HepG2 (cell line): ENCODE data around the gene ZDHHC24. TPM values are rescaled to one million over a fixed set of nuclear protein-coding genes. Genes with fewer than 3 reads are reported as not detected.
A peak's percentile ranks its signal among the peaks of the same experiment; 100 is the strongest.

Source experiments
- AGO2 ChIP-seq: fragments of 200-400 bp; formaldehyde crosslinking; optimal IDR thresholded peaks from 2 replicates; pipeline ENCODE3; 2017; ENCODE audit warnings: mild to moderate bottlenecking, low read depth, low read length, moderate library complexity
- NFIC ChIP-seq: IDR thresholded peaks from 2 replicates; pipeline ENCODE4 v1.6.1; 2012; ENCODE audit warnings: mild to moderate bottlenecking, low read length, inconsistent platforms
- RXRB ChIP-seq: IDR thresholded peaks from 2 replicates; pipeline ENCODE4 v1.6.1; 2016; ENCODE audit warnings: borderline replicate concordance, missing genetic modification reagents, missing compliant biosample characterization
- ZFP82 ChIP-seq: sonication (generic); formaldehyde crosslinking; IDR thresholded peaks from 2 replicates; pipeline ENCODE4 v1.5.1; 2020; ENCODE audit warnings: mild to moderate bottlenecking, missing genetic modification reagents, borderline replicate concordance
- ZNF556 ChIP-seq: sonication (generic); formaldehyde crosslinking; IDR thresholded peaks from 2 replicates; pipeline ENCODE4 v1.4.0; 2020; ENCODE audit warnings: mild to moderate bottlenecking, missing genetic modification reagents, borderline replicate concordance
- ZNF737 ChIP-seq: sonication (generic); formaldehyde crosslinking; IDR thresholded peaks from 2 replicates; pipeline ENCODE4 v1.5.0; 2020; ENCODE audit warnings: missing genetic modification reagents, mild to moderate bottlenecking, borderline replicate concordance
- ZNF746 ChIP-seq: sonication (generic); formaldehyde crosslinking; IDR thresholded peaks from 2 replicates; pipeline ENCODE4 v1.8.0; 2022; ENCODE audit warnings: mild to moderate bottlenecking, missing genetic modification reagents
- ZNF761 ChIP-seq: sonication (generic); formaldehyde crosslinking; conservative IDR thresholded peaks from 2 replicates; pipeline ENCODE4 v1.4.0; 2020; ENCODE audit warnings: mild to moderate bottlenecking, missing genetic modification reagents
- ZNF776 ChIP-seq: sonication (generic); formaldehyde crosslinking; IDR thresholded peaks from 2 replicates; pipeline ENCODE4 v1.4.0; 2020; ENCODE audit warnings: mild to moderate bottlenecking, missing genetic modification reagents
- polyA plus RNA-seq, 8 experiments: library from polyadenylated mRNA; depleted of rRNA in 3 of 8; stranded (reverse) in 7 of 8; unstranded in 1 of 8; fragments of >200 nt; fragmentation: Illumina TruSeq in 4 of 8; extraction: Trizol in 4 of 8; gene quantifications; 2 replicates each; pipeline versions ENCODE4 v1.2.1 to v1.2.3, GENCODE V29; 2011 to 2016; ENCODE audit warnings: low read depth in 4 of 8, missing spikeins in 1 of 8, mixed read lengths in 1 of 8; ENCODE audit not compliant: insufficient read depth in 1 of 8
- total RNA-seq, 5 experiments: library from RNA; depleted of rRNA; stranded (reverse); fragments of >200 nt; fragmentation: Illumina TruSeq; extraction: Trizol; gene quantifications; 2 replicates each; pipeline ENCODE4 v1.2.3, GENCODE V29; 2016; ENCODE audit warnings: low read depth in 1 of 5
- TF ChIP-seq, protein P1 (sequence below): sonication (generic); formaldehyde crosslinking; IDR thresholded peaks from 2 replicates; pipeline ENCODE4 v1.4.0; 2020; ENCODE audit warnings: missing genetic modification reagents, mild to moderate bottlenecking, borderline replicate concordance
- TF ChIP-seq, protein P2 (sequence below): sonication (generic); formaldehyde crosslinking; IDR thresholded peaks from 2 replicates; pipeline ENCODE4 v1.4.0; 2020; ENCODE audit warnings: mild to moderate bottlenecking, missing genetic modification reagents
- TF ChIP-seq, protein P3 (sequence below): sonication (generic); formaldehyde crosslinking; IDR thresholded peaks from 2 replicates; pipeline ENCODE4 v1.4.0; 2020; ENCODE audit warnings: missing genetic modification reagents
- TF ChIP-seq, protein P4 (sequence below): sonication (generic); formaldehyde crosslinking; IDR thresholded peaks from 2 replicates; pipeline ENCODE4 v1.8.1; 2023; ENCODE audit warnings: mild to moderate bottlenecking, missing genetic modification reagents
- TF ChIP-seq, protein P5 (sequence below): sonication (generic); formaldehyde crosslinking; IDR thresholded peaks from 2 replicates; pipeline ENCODE4 v1.5.1; 2020; ENCODE audit warnings: mild to moderate bottlenecking, missing genetic modification reagents, borderline replicate concordance

The ZDHHC24 gene
- total and polyA plus RNA-seq, 2 of the 13 experiments (the other 11 are each of a cell fraction or from before 2014, with no cell fraction given), result 4.3 TPM

DNA sequence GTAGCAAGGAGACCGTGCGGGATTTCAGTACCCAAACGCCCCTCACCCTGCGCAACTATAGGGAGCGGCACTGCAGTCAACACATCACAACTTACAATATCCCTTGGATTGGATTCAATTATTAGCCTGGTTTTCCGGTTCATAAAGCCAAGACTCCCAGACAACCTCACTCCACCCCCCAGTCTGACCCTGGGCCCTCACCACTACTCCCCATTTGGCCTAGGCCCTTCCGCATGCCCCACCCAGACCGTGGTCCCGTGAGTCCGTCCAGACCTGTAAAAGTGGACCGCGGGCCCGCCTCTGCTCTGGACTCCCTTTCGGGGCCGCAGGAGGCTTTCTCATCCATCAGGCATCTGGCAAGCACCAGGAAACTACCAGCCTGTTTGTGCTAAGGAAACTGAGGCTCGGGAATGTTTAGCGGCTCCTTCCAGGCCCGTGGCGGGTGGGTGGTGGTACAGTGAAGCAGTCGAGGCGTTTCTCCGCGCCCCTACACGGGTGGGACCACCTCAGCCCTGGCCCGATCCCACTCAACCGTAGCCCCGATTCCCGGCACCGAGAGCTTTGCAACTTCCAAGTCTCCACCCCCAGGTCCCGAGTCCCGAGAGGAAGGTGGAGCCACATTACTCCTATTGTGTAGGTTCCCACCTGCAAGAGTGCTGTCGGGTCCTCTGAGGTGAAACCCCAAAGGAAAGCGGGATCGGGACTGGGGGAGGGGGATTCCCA lies 66.3 kb downstream of the ZDHHC24 start (continued):
- TF ChIP-seq, protein P1, sequence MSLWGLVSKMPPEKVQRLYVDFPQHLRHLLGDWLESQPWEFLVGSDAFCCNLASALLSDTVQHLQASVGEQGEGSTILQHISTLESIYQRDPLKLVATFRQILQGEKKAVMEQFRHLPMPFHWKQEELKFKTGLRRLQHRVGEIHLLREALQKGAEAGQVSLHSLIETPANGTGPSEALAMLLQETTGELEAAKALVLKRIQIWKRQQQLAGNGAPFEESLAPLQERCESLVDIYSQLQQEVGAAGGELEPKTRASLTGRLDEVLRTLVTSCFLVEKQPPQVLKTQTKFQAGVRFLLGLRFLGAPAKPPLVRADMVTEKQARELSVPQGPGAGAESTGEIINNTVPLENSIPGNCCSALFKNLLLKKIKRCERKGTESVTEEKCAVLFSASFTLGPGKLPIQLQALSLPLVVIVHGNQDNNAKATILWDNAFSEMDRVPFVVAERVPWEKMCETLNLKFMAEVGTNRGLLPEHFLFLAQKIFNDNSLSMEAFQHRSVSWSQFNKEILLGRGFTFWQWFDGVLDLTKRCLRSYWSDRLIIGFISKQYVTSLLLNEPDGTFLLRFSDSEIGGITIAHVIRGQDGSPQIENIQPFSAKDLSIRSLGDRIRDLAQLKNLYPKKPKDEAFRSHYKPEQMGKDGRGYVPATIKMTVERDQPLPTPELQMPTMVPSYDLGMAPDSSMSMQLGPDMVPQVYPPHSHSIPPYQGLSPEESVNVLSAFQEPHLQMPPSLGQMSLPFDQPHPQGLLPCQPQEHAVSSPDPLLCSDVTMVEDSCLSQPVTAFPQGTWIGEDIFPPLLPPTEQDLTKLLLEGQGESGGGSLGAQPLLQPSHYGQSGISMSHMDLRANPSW (CRISPR knock-in tag), result peak; percentile 57; the same call in 1 of the 2 replicates
- TF ChIP-seq, protein P2, sequence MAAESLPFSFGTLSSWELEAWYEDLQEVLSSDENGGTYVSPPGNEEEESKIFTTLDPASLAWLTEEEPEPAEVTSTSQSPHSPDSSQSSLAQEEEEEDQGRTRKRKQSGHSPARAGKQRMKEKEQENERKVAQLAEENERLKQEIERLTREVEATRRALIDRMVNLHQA (CRISPR knock-in tag), result no peak
- TF ChIP-seq ZNF746, result no peak
- TF ChIP-seq ZNF761 (CRISPR knock-in tag), result 0 out of 2 replicates have a peak, but pooled peaks have one; percentile 17
- peak; percentile 28; the same call in 1 of the 2 replicates for TF ChIP-seq ZFP82 (CRISPR knock-in tag)
- TF ChIP-seq ZNF556 (CRISPR knock-in tag), result peak; percentile 42
- TF ChIP-seq, protein P3, sequence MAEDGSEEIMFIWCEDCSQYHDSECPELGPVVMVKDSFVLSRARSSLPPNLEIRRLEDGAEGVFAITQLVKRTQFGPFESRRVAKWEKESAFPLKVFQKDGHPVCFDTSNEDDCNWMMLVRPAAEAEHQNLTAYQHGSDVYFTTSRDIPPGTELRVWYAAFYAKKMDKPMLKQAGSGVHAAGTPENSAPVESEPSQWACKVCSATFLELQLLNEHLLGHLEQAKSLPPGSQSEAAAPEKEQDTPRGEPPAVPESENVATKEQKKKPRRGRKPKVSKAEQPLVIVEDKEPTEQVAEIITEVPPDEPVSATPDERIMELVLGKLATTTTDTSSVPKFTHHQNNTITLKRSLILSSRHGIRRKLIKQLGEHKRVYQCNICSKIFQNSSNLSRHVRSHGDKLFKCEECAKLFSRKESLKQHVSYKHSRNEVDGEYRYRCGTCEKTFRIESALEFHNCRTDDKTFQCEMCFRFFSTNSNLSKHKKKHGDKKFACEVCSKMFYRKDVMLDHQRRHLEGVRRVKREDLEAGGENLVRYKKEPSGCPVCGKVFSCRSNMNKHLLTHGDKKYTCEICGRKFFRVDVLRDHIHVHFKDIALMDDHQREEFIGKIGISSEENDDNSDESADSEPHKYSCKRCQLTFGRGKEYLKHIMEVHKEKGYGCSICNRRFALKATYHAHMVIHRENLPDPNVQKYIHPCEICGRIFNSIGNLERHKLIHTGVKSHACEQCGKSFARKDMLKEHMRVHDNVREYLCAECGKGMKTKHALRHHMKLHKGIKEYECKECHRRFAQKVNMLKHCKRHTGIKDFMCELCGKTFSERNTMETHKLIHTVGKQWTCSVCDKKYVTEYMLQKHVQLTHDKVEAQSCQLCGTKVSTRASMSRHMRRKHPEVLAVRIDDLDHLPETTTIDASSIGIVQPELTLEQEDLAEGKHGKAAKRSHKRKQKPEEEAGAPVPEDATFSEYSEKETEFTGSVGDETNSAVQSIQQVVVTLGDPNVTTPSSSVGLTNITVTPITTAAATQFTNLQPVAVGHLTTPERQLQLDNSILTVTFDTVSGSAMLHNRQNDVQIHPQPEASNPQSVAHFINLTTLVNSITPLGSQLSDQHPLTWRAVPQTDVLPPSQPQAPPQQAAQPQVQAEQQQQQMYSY (CRISPR knock-in tag), result peak; percentile 56; the same call in 1 of the 2 replicates
- TF ChIP-seq, protein P4, sequence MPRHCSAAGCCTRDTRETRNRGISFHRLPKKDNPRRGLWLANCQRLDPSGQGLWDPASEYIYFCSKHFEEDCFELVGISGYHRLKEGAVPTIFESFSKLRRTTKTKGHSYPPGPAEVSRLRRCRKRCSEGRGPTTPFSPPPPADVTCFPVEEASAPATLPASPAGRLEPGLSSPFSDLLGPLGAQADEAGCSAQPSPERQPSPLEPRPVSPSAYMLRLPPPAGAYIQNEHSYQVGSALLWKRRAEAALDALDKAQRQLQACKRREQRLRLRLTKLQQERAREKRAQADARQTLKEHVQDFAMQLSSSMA (CRISPR knock-in tag), result 0 out of 2 replicates have a peak, but pooled peaks have one; percentile 34
- peak; percentile 23; the same call in 1 of the 2 replicates for TF ChIP-seq ZNF776 (CRISPR knock-in tag)
- TF ChIP-seq, protein P5, sequence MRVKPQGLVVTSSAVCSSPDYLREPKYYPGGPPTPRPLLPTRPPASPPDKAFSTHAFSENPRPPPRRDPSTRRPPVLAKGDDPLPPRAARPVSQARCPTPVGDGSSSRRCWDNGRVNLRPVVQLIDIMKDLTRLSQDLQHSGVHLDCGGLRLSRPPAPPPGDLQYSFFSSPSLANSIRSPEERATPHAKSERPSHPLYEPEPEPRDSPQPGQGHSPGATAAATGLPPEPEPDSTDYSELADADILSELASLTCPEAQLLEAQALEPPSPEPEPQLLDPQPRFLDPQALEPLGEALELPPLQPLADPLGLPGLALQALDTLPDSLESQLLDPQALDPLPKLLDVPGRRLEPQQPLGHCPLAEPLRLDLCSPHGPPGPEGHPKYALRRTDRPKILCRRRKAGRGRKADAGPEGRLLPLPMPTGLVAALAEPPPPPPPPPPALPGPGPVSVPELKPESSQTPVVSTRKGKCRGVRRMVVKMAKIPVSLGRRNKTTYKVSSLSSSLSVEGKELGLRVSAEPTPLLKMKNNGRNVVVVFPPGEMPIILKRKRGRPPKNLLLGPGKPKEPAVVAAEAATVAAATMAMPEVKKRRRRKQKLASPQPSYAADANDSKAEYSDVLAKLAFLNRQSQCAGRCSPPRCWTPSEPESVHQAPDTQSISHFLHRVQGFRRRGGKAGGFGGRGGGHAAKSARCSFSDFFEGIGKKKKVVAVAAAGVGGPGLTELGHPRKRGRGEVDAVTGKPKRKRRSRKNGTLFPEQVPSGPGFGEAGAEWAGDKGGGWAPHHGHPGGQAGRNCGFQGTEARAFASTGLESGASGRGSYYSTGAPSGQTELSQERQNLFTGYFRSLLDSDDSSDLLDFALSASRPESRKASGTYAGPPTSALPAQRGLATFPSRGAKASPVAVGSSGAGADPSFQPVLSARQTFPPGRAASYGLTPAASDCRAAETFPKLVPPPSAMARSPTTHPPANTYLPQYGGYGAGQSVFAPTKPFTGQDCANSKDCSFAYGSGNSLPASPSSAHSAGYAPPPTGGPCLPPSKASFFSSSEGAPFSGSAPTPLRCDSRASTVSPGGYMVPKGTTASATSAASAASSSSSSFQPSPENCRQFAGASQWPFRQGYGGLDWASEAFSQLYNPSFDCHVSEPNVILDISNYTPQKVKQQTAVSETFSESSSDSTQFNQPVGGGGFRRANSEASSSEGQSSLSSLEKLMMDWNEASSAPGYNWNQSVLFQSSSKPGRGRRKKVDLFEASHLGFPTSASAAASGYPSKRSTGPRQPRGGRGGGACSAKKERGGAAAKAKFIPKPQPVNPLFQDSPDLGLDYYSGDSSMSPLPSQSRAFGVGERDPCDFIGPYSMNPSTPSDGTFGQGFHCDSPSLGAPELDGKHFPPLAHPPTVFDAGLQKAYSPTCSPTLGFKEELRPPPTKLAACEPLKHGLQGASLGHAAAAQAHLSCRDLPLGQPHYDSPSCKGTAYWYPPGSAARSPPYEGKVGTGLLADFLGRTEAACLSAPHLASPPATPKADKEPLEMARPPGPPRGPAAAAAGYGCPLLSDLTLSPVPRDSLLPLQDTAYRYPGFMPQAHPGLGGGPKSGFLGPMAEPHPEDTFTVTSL (CRISPR knock-in tag), result no peak
- TF ChIP-seq ZNF737 (CRISPR knock-in tag), result 0 out of 2 replicates have a peak, but pooled peaks have one; percentile 15
- TF ChIP-seq AGO2, result peak; percentile 73
- 0 out of 2 replicates have a peak, but pooled peaks have one; percentile 16 for TF ChIP-seq NFIC
- TF ChIP-seq RXRB (CRISPR knock-in tag), result peak; percentile 58; the same call in 1 of the 2 replicates
